ENCODE measurements around the gene TULP4. TPM values are rescaled to one million over a fixed set of nuclear protein-coding genes. Genes with fewer than 3 reads are reported as not detected.

Gene TULP4
- total RNA-seq, 2 donors from 2014 or later = 140 to 199 TPM

DNA sequence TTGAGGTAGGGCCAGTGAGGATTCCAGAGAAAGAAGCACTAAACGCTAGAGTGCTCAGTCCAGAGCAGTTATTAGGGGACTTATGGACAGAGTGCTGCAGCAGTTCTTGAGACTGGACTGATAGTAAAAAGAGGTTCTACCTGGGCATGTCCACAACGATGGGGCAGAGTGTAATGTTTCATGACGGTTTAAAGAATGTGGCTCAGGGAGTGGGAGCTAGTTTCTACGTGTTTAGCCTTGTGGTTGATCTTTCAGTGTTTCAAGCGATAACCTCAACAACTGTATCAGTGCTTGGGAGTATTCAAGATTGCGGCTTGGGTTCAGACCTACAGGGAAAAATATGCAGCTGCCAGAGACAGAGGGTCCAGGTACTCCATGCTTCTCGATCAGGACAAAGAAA lies 67.1 kb downstream of the TULP4 start:
- Histone ChIP-seq H3K27ac (no peak overlapping the region), H3K4me3 (no peak overlapping the region), H3K36me3 (no peaks in the 10 kb centered on the region), H3K27me3 (no peaks in the 10 kb centered on the region), H3K4me1 (no peaks in the 10 kb centered on the region), H3K9me3 (no peaks in the 10 kb centered on the region)
- no peak for DNase-seq (ENCODE audit: low spot score)
- TF ChIP-seq, protein P1, sequence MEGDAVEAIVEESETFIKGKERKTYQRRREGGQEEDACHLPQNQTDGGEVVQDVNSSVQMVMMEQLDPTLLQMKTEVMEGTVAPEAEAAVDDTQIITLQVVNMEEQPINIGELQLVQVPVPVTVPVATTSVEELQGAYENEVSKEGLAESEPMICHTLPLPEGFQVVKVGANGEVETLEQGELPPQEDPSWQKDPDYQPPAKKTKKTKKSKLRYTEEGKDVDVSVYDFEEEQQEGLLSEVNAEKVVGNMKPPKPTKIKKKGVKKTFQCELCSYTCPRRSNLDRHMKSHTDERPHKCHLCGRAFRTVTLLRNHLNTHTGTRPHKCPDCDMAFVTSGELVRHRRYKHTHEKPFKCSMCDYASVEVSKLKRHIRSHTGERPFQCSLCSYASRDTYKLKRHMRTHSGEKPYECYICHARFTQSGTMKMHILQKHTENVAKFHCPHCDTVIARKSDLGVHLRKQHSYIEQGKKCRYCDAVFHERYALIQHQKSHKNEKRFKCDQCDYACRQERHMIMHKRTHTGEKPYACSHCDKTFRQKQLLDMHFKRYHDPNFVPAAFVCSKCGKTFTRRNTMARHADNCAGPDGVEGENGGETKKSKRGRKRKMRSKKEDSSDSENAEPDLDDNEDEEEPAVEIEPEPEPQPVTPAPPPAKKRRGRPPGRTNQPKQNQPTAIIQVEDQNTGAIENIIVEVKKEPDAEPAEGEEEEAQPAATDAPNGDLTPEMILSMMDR (IDR thresholded peaks at IDR 0.05) = no peak

DNA sequence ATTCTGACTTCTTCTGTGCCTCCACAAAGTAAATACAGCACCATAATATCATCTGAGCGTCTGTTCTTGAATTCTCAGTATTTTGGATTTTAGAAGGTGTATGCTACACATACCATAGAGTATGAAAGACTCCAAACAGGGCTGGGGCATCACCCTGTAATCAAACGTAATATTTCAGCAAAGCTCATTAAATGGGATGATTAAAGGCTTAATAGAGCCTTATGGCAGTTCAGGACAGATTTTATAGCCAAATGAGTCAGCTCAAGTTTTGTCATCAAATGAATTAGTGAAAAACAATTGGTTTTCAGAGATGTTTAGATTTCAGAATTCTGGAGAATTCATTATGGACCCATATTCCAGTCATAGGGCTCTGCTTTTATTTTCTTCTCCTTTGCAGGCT lies 68.9 kb downstream of the TULP4 start:
- Histone ChIP-seq H3K4me1 (no peaks in the 10 kb centered on the region), H3K9me3 (no peaks in the 10 kb centered on the region), H3K36me3 (no peaks in the 10 kb centered on the region), H3K27me3 (no peaks in the 10 kb centered on the region), H3K4me3 (no peak overlapping the region), H3K27ac (no peak overlapping the region)
- TF ChIP-seq, protein P1 (IDR thresholded peaks at IDR 0.05) = no peak
- no peak for DNase-seq (ENCODE audit: low spot score)

DNA sequence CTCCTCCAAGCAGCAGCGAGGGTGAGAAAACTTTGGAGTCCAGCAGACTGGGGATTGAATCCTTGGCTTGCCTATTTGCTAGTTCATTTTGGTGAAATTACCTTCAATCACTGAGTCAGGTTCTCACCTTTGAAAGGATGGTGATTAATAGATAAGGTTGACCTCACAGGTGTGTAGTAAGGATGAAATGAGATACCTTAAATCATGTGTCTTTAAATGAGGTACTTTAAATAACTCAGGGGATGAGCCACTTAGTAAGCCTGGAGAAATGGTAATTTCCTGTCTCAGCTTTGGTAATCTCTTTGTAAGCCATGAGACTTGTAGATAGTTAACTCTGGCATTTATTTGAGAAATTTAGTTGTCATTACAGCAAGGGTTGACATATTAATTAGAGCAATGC lies 70.2 kb downstream of the TULP4 start:
- no peaks in the 10 kb centered on the region for H3K27me3 ChIP-seq
- H3K4me1 ChIP-seq = no peaks in the 10 kb centered on the region
- TF ChIP-seq, protein P1 (IDR thresholded peaks at IDR 0.05) = no peak
- no peaks in the 10 kb centered on the region for H3K9me3 ChIP-seq
- no peaks in the 10 kb centered on the region for H3K36me3 ChIP-seq
- DNase-seq (ENCODE audit: low spot score) = no peak
- no peak overlapping the region for H3K27ac ChIP-seq
- H3K4me3 ChIP-seq = no peak overlapping the region

- Histone ChIP-seq H3K27ac (no peak overlapping the region), H3K4me3 (no peak overlapping the region), H3K27me3 (no peaks in the 10 kb centered on the region), H3K4me1 (no peaks in the 10 kb centered on the region), H3K9me3 (no peaks in the 10 kb centered on the region), H3K36me3 (no peaks in the 10 kb centered on the region)
- TF ChIP-seq, protein P1 (IDR thresholded peaks at IDR 0.05) = no peak
- no peak for DNase-seq (ENCODE audit: low spot score)
Observed at GRCh38 chr6:158383057-158383456, 70.8 kb downstream of the TULP4 start.

GRCh38 chr6:158383542-158383941 lies 71.3 kb downstream of the TULP4 start:
- Histone ChIP-seq H3K27me3 (no peaks in the 10 kb centered on the region), H3K4me3 (no peak overlapping the region), H3K27ac (no peak overlapping the region), H3K4me1 (no peaks in the 10 kb centered on the region), H3K9me3 (no peaks in the 10 kb centered on the region), H3K36me3 (no peaks in the 10 kb centered on the region)
- TF ChIP-seq, protein P1 (IDR thresholded peaks at IDR 0.05) = no peak
- no peak for DNase-seq (ENCODE audit: low spot score)

DNA sequence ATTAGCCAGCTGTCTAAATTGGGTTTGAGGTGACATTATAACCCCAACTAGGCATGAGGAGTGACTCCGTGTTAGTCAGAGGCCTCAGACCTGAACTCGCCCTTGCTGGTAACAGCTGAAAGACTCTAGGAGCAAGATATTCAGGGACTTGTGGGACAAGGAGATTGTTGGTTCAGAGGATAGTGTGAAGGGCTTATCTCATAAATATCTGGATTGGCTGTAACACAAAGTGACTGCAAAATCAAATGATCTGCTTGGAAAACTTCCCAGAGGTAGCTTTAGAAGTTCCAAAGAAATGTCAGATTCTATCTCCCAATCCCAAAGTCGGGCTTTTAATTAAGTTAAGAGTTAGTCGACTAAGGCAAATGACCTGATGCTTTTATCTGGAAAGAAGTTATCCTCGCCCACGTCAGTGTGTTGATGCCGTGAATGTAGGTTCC lies 72.4 kb downstream of the TULP4 start:
- no peaks in the 10 kb centered on the region for H3K36me3 ChIP-seq
- H3K27ac ChIP-seq = no peak overlapping the region
- no peak for DNase-seq (ENCODE audit: low spot score)
- no peaks in the 10 kb centered on the region for H3K4me1 ChIP-seq
- no peak overlapping the region for H3K4me3 ChIP-seq
- TF ChIP-seq, protein P1 (IDR thresholded peaks at IDR 0.05) = no peak
- no peaks in the 10 kb centered on the region for H3K27me3 ChIP-seq
- H3K9me3 ChIP-seq = no peaks in the 10 kb centered on the region

All from right atrium auricular region (tissue), 2 donors.